ENCODE data around the gene P2RY13. TPM values are rescaled to one million over a fixed set of nuclear protein-coding genes. Genes with fewer than 3 reads are reported as not detected.

The P2RY13 gene
- total RNA-seq, 2 experiments from 2014 or later, result not detected

- no peak for TF ChIP-seq EZH2phosphoT487 (IDR thresholded peaks at IDR 0.05; ENCODE audit: borderline replicate concordance, low read depth, low read length)
- TF ChIP-seq CTCF (conservative IDR thresholded peaks at IDR 0.05; ENCODE audit: low read length), result peak; percentile 88
- H3K27ac ChIP-seq (ENCODE audit: low read depth, low read length, poor library complexity, severe bottlenecking), result no peak overlapping the region
- DNase-seq (ENCODE audit: low spot score), result peak; percentile 60
- no peak overlapping the region for H3K4me3 ChIP-seq (ENCODE audit: low read depth, low read length, poor library complexity, severe bottlenecking)
- H2AFZ ChIP-seq (ENCODE audit: low read length), result no peak overlapping the region
- peaks cover 9% of the 10 kb centered on the region for H3K4me1 ChIP-seq (ENCODE audit: insufficient read depth, low read length, poor library complexity, severe bottlenecking)
- intact Hi-C loops (cut with micrococcal nuclease; ENCODE audit: unreplicated experiment), result loop anchor here (1.0 kb wide), 2 partner anchors 56 to 115 kb away; no protein-coding TSS in a partner anchor
- H3K9me3 ChIP-seq (ENCODE audit: low read length), result no peaks in the 10 kb centered on the region
- no peaks in the 10 kb centered on the region; the same call in 1 of the 2 replicates for H3K36me3 ChIP-seq (ENCODE audit: insufficient read depth, low read length)
- H3K4me2 ChIP-seq (ENCODE audit: low read length), result no peak overlapping the region
- ChIA-PET POLR2A (no interaction called here), CTCF (ENCODE audit: unreplicated experiment) (interaction anchor here (1.5 kb wide), 1 partner anchor 54 kb away, joined by 6 read pairs; no protein-coding TSS in a partner anchor)
- H3K9me2 ChIP-seq (ENCODE audit: insufficient read depth, low read length), result no peaks in the 10 kb centered on the region
- BruUV-seq (replicated peaks), result no TSS peak
- H4K20me1 ChIP-seq (ENCODE audit: insufficient read depth, low read length), result no peaks in the 10 kb centered on the region
- H3K79me2 ChIP-seq (ENCODE audit: insufficient read depth, low read depth, low read length), result no peaks in the 10 kb centered on the region
Measured at GRCh38 chr3:151282921-151283320, 46.4 kb downstream of the P2RY13 start.

GRCh38 chr3:151281671-151282324 lies 47.6 kb downstream of the P2RY13 start:
- BruUV-seq (replicated peaks), result no TSS peak
- POLR2A ChIA-PET, result interaction anchor here (0.6 to 1.0 kb wide), 4 partner anchors 10 to 62 kb away, joined by 3 to 6 read pairs (median 5); no protein-coding TSS in a partner anchor
- H3K4me1 ChIP-seq (ENCODE audit: insufficient read depth, low read length, poor library complexity, severe bottlenecking), result peaks cover 11% of the 10 kb centered on the region
- no peaks in the 10 kb centered on the region for H3K9me2 ChIP-seq (ENCODE audit: insufficient read depth, low read length)
- no peak for TF ChIP-seq CTCF (conservative IDR thresholded peaks at IDR 0.05; ENCODE audit: low read length)
- no peak for TF ChIP-seq EZH2phosphoT487 (IDR thresholded peaks at IDR 0.05; ENCODE audit: borderline replicate concordance, low read depth, low read length)
- H3K27ac ChIP-seq (ENCODE audit: low read depth, low read length, poor library complexity, severe bottlenecking), result no peak overlapping the region
- H3K36me3 ChIP-seq (ENCODE audit: insufficient read depth, low read length), result no peaks in the 10 kb centered on the region; the same call in 1 of the 2 replicates
- CTCF ChIA-PET (ENCODE audit: unreplicated experiment), result interaction anchor here (1.5 kb wide), 1 partner anchor 53 kb away, joined by 6 read pairs; no protein-coding TSS in a partner anchor
- no peaks in the 10 kb centered on the region for H3K9me3 ChIP-seq (ENCODE audit: low read length)
- H3K4me3 ChIP-seq (ENCODE audit: low read depth, low read length, poor library complexity, severe bottlenecking), result no peak overlapping the region
- intact Hi-C loops (cut with micrococcal nuclease; ENCODE audit: unreplicated experiment), result no loop called here
- no peaks in the 10 kb centered on the region for H4K20me1 ChIP-seq (ENCODE audit: insufficient read depth, low read length)
- no peak overlapping the region for H3K4me2 ChIP-seq (ENCODE audit: low read length)
- no peak overlapping the region for H2AFZ ChIP-seq (ENCODE audit: low read length)
- DNase-seq (ENCODE audit: low spot score), result no peak
- no peaks in the 10 kb centered on the region for H3K79me2 ChIP-seq (ENCODE audit: insufficient read depth, low read depth, low read length)

- H2AFZ ChIP-seq (ENCODE audit: low read length), result peak within 1 kb of the TSS; percentile 4; the same call in 1 of the 2 replicates
- no peak within 1 kb of the TSS for H3K27ac ChIP-seq (ENCODE audit: low read depth, low read length, poor library complexity, severe bottlenecking)
- no peaks in the 10 kb centered on the region; the same call in 1 of the 2 replicates for H3K36me3 ChIP-seq (ENCODE audit: insufficient read depth, low read length)
- ChIA-PET CTCF (ENCODE audit: unreplicated experiment) (interaction anchor here (1.0 to 2.0 kb wide), 2 partner anchors 22 to 50 kb away, joined by 3 to 5 read pairs; no protein-coding TSS in a partner anchor), POLR2A (interaction anchor here (0.5 to 2.3 kb wide), 9 partner anchors 8 to 578 kb away, joined by 3 to 9 read pairs (median 3); no protein-coding TSS in a partner anchor)
- DNase-seq (ENCODE audit: low spot score), result peak; percentile 20
- H3K9me3 ChIP-seq (ENCODE audit: low read length), result no peaks in the 10 kb centered on the region
- intact Hi-C loops (cut with micrococcal nuclease; ENCODE audit: unreplicated experiment), result loop anchor here (5.0 kb wide), 1 partner anchor 191 kb away; the partner anchor contains the start of gene MED12L
- H3K4me1 ChIP-seq (ENCODE audit: insufficient read depth, low read length, poor library complexity, severe bottlenecking), result peaks cover 42% of the 10 kb centered on the region
- peak within 1 kb of the TSS; percentile 18; the same call in 1 of the 2 replicates for H3K4me2 ChIP-seq (ENCODE audit: low read length)
- BruUV-seq (replicated peaks), result no TSS peak
- H3K79me2 ChIP-seq (ENCODE audit: insufficient read depth, low read depth, low read length), result no peaks in the 10 kb centered on the region
- no peaks in the 10 kb centered on the region for H4K20me1 ChIP-seq (ENCODE audit: insufficient read depth, low read length)
- TF ChIP-seq CTCF (conservative IDR thresholded peaks at IDR 0.05; ENCODE audit: low read length) (no peak), EZH2phosphoT487 (IDR thresholded peaks at IDR 0.05; ENCODE audit: borderline replicate concordance, low read depth, low read length) (no peak)
- no peaks in the 10 kb centered on the region for H3K9me2 ChIP-seq (ENCODE audit: insufficient read depth, low read length)
- no peak within 1 kb of the TSS for H3K4me3 ChIP-seq (ENCODE audit: low read depth, low read length, poor library complexity, severe bottlenecking)
Measured at GRCh38 chr3:151278230-151278629, 51.1 kb downstream of the P2RY13 start, which contains the start of gene P2RY14. P2RY14 (minus strand) TSS chr3:151278542; CDS start chr3:151214316, 64,226 bp downstream.
